ENCODE data around the gene STMN3. TPM values are rescaled to one million over a fixed set of nuclear protein-coding genes. Genes with fewer than 3 reads are reported as not detected.
"Not testable (repeated sequence)": the region's sequence is repeated elsewhere in the genome, so short reads cannot be mapped to it uniquely, and the experiment has no call there.

Gene STMN3
- total and polyA plus RNA-seq, 4 donors, result 0.42 to 2.9 (median 0.91) TPM

DNA sequence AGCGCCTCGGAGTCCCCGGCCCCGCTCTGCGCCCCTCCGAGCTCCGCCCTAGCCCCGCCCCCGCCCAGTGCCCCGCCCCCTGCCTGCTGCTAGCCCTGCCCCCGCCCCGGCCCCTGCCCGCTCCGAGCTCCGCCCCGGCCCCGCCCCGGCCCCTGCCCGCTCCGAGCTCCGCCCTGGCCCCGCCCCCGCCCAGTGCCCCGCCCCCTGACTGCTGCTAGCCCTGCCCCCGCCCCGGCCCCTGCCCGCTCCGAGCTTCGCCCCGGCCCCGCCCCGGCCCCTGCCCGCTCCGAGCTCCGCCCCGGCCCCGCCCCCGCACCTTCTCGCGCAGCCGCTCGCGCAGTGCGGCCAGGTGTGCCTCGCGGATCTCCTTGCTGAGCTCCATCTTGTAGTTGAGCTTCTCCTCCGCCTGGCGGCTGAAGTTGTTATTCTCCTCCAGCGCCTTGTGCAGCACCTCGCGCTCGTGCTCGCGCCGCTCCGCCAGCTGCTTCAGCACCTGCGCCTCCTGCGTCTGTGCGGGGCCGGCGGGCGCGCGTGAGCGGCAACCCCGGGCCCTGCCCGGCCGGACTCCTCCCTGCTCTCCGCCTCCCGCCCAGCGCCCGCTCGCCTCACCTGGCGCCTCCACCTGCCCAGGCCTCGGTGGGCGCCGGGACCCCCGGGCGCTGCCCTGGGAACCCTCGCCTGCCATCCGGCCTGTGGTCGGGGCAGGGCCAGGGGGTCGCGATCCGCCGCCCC, 11.3 kb downstream of the STMN3 start:
- TF ChIP-seq, protein P1, sequence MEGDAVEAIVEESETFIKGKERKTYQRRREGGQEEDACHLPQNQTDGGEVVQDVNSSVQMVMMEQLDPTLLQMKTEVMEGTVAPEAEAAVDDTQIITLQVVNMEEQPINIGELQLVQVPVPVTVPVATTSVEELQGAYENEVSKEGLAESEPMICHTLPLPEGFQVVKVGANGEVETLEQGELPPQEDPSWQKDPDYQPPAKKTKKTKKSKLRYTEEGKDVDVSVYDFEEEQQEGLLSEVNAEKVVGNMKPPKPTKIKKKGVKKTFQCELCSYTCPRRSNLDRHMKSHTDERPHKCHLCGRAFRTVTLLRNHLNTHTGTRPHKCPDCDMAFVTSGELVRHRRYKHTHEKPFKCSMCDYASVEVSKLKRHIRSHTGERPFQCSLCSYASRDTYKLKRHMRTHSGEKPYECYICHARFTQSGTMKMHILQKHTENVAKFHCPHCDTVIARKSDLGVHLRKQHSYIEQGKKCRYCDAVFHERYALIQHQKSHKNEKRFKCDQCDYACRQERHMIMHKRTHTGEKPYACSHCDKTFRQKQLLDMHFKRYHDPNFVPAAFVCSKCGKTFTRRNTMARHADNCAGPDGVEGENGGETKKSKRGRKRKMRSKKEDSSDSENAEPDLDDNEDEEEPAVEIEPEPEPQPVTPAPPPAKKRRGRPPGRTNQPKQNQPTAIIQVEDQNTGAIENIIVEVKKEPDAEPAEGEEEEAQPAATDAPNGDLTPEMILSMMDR (IDR thresholded peaks at IDR 0.05; ENCODE audit: low read depth, low read length, missing input control), result peak; percentile 40
- TF ChIP-seq HNF4G (IDR thresholded peaks at IDR 0.05) (no peak), TAF1 (conservative IDR thresholded peaks at IDR 0.05) (no peak), SP1 (IDR thresholded peaks at IDR 0.05) (peak; percentile 57), EGR1 (IDR thresholded peaks at IDR 0.05; ENCODE audit: low read depth in 2 of 2) (peak in 1 of 2 donors; percentile 39), RAD21 (IDR thresholded peaks at IDR 0.05) (peak in 1 of 2 donors; percentile 51)
- Histone ChIP-seq H3K4me1 (ENCODE audit: control insufficient read depth in 4 of 4, insufficient read depth in 4 of 4, low read length in 3 of 4) (peaks cover 0 to 10% (median 8%) of the 10 kb centered on the region in 4 donors), H3K9ac (ENCODE audit: low read depth in 1 of 2, low read length in 2 of 2) (no peak overlapping the region), H3K36me3 (ENCODE audit: control insufficient read depth in 4 of 4, insufficient read depth in 3 of 4, low read depth in 1 of 4, low read length in 3 of 4) (no peaks in the 10 kb centered on the region), H3K9me3 (ENCODE audit: control insufficient read depth in 4 of 4, low read length in 3 of 4) (no peaks in the 10 kb centered on the region), H3K27ac (ENCODE audit: low read depth in 1 of 2, low read length in 2 of 2) (peak overlapping the region; percentile 67 to 86), H3K27me3 (ENCODE audit: control insufficient read depth in 4 of 4, insufficient read depth in 4 of 4, low read length in 3 of 4) (no peaks in the 10 kb centered on the region), H3K4me3 (ENCODE audit: low read depth in 1 of 3, low read length in 3 of 3) (peak overlapping the region; percentile 54 to 64 (median 60))
- 3% methylated on average over 85 of the region's 86 CpGs for WGBS
- DNase-seq (ENCODE audit: low spot score), result peak; percentile 100

DNA sequence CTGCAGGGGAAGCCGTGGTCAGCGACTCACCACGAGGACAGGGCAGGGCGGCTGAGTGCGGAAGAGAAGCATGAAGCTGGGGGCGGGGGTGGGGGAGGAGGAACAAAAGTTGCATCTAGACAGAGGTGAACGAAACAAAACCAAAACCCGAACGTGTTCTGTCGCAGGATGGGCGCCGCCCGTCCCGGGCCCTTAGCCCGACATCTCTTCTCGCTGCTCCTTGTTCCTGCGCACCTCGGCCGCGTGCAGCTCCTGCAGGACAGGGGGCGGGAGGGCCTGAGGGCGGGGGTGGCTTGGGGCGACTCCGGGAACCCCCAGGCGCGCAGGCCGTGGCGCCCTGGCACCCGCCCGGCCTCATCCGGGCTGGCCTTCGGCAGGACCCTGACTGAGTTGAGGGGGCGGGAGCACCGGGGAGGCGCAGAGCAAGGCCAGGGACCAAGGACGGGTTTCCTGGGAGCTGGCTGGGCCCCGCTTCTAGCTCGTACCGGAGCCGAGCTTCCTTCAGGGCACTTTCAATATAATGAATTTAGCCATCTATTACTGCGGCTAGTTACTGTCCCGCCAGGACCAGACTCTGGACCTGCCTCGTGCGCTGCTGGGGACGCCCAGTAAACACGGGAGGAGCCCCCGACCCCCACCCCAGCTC, 12.0 kb downstream of the STMN3 start:
- no peak for TF ChIP-seq SP1 (IDR thresholded peaks at IDR 0.05)
- no peak for TF ChIP-seq GABPA (IDR thresholded peaks at IDR 0.05 in 1 of 2, conservative IDR thresholded peaks at IDR 0.05 in 1 of 2)
- TF ChIP-seq, protein P2, sequence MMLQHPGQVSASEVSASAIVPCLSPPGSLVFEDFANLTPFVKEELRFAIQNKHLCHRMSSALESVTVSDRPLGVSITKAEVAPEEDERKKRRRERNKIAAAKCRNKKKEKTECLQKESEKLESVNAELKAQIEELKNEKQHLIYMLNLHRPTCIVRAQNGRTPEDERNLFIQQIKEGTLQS (IDR thresholded peaks at IDR 0.05), result no peak
- no peak for TF ChIP-seq JUND (IDR thresholded peaks at IDR 0.05)
- TF ChIP-seq NR2F2 (IDR thresholded peaks at IDR 0.05), result no peak
- TF ChIP-seq YY1 (IDR thresholded peaks at IDR 0.05), result no peak
- WGBS, result 8% methylated on average over 41 of the region's 47 CpGs
- no peaks in the 10 kb centered on the region for H3K27me3 ChIP-seq (ENCODE audit: control insufficient read depth in 4 of 4, insufficient read depth in 4 of 4, low read length in 3 of 4)
- H3K9me3 ChIP-seq (ENCODE audit: control insufficient read depth in 4 of 4, low read length in 3 of 4), result no peaks in the 10 kb centered on the region
- H3K9ac ChIP-seq (ENCODE audit: low read depth in 1 of 2, low read length in 2 of 2), result peak overlapping the region in 1 of 2 donors; percentile 20
- peak overlapping the region; percentile 67 to 86 for H3K27ac ChIP-seq (ENCODE audit: low read depth in 1 of 2, low read length in 2 of 2)
- peak overlapping the region; percentile 54 to 64 (median 60) for H3K4me3 ChIP-seq (ENCODE audit: low read depth in 1 of 3, low read length in 3 of 3)
- DNase-seq (ENCODE audit: low spot score), result no peak
- H3K4me1 ChIP-seq (ENCODE audit: control insufficient read depth in 4 of 4, insufficient read depth in 4 of 4, low read length in 3 of 4), result peaks cover 0 to 10% (median 8%) of the 10 kb centered on the region in 4 donors
- no peaks in the 10 kb centered on the region for H3K36me3 ChIP-seq (ENCODE audit: control insufficient read depth in 4 of 4, insufficient read depth in 3 of 4, low read depth in 1 of 4, low read length in 3 of 4)

DNA sequence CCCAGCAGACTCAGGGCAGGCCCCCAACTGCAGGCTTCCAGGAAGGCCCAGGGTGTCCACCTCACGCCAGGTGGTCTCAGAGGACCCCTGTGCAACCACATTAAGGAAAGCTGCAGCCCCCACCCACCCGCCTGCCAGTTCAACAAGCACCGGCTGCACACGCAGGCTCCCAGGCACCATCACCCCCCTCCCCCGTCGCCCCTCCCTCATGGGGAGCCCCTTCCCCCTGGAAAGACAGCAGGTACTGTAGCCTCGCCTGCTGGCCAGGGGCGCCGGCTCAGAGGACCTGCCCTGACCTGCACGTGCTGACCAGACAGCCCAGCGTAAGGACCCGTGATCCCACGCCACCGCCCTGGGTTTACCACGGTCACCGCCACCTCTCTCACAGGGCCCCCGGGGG, 12.5 kb downstream of the STMN3 start:
- H3K4me1 ChIP-seq (ENCODE audit: control insufficient read depth in 4 of 4, insufficient read depth in 4 of 4, low read length in 3 of 4); H3K9me3 ChIP-seq (ENCODE audit: control insufficient read depth in 4 of 4, low read length in 3 of 4); H3K36me3 ChIP-seq (ENCODE audit: control insufficient read depth in 4 of 4, insufficient read depth in 3 of 4, low read depth in 1 of 4, low read length in 3 of 4); H3K27me3 ChIP-seq (ENCODE audit: control insufficient read depth in 4 of 4, insufficient read depth in 4 of 4, low read length in 3 of 4); H3K27ac ChIP-seq (ENCODE audit: low read depth in 1 of 2, low read length in 2 of 2); DNase-seq (ENCODE audit: low spot score); H3K9ac ChIP-seq (ENCODE audit: low read depth in 1 of 2, low read length in 2 of 2): not testable (repeated sequence)
- 64% methylated on average over 11 of the region's 17 CpGs for WGBS
- peak overlapping the region in 1 of 3 donors; percentile 13 for H3K4me3 ChIP-seq (ENCODE audit: low read depth in 1 of 3, low read length in 3 of 3)
